ENCODE results near the gene CC2D2A. TPM values are rescaled to one million over a fixed set of nuclear protein-coding genes. Genes with fewer than 3 reads are reported as not detected.

Gene CC2D2A
- total and polyA plus RNA-seq, 2 experiments from 2014 or later: 17.3 to 43.5 TPM

GRCh38 chr4:15427701-15428100 is 42.0 kb upstream of the CC2D2A start, which contains the start of gene C1QTNF7:
Gene C1QTNF7 (plus strand): TSS chr4:15428033. CDS start chr4:15435744, 7,711 bp downstream.
- Histone ChIP-seq H3K9me3 (ENCODE audit: low read depth) (no peaks in the 10 kb centered on the region), H3K4me3 (no peak within 1 kb of the TSS), H3K36me3 (no peaks in the 10 kb centered on the region), H3K27me3 (no peaks in the 10 kb centered on the region), H3K27ac (no peak within 1 kb of the TSS), H3K4me1 (ENCODE audit: low read depth) (peaks cover 20% of the 10 kb centered on the region)
- DNase-seq (ENCODE audit: low read depth in 1 of 2, low spot score in 1 of 2): no peak
- TF ChIP-seq CTCF (IDR thresholded peaks at IDR 0.05; ENCODE audit: low read depth, low read length): no peak

- Histone ChIP-seq H3K9me3 (ENCODE audit: low read depth) (no peaks in the 10 kb centered on the region), H3K27me3 (no peaks in the 10 kb centered on the region), H3K4me3 (no peak overlapping the region), H3K27ac (no peak overlapping the region), H3K4me1 (ENCODE audit: low read depth) (peaks cover 20% of the 10 kb centered on the region), H3K36me3 (no peaks in the 10 kb centered on the region)
- no peak for DNase-seq (ENCODE audit: low read depth in 1 of 2, low spot score in 1 of 2)
- TF ChIP-seq CTCF (IDR thresholded peaks at IDR 0.05; ENCODE audit: low read depth, low read length): no peak
Measured at GRCh38 chr4:15428611-15429010, 41.1 kb upstream of the CC2D2A start.

- DNase-seq (ENCODE audit: low read depth in 1 of 2, low spot score in 1 of 2): peak in 1 of 2 donors; percentile 35
- no peak overlapping the region for H3K4me3 ChIP-seq
- H3K4me1 ChIP-seq (ENCODE audit: low read depth): no peaks in the 10 kb centered on the region
- H3K27ac ChIP-seq: no peak overlapping the region
- H3K27me3 ChIP-seq: no peaks in the 10 kb centered on the region
- H3K36me3 ChIP-seq: no peaks in the 10 kb centered on the region
- TF ChIP-seq CTCF (IDR thresholded peaks at IDR 0.05; ENCODE audit: low read depth, low read length): no peak
- H3K9me3 ChIP-seq (ENCODE audit: low read depth): no peaks in the 10 kb centered on the region
Measured at GRCh38 chr4:15434091-15434490, 35.6 kb upstream of the CC2D2A start.

- Histone ChIP-seq H3K4me3 (no peak overlapping the region), H3K9me3 (ENCODE audit: low read depth) (no peaks in the 10 kb centered on the region), H3K36me3 (no peaks in the 10 kb centered on the region), H3K27me3 (no peaks in the 10 kb centered on the region), H3K4me1 (ENCODE audit: low read depth) (no peaks in the 10 kb centered on the region), H3K27ac (no peak overlapping the region)
- DNase-seq (ENCODE audit: low read depth in 1 of 2, low spot score in 1 of 2): no peak
- TF ChIP-seq CTCF (IDR thresholded peaks at IDR 0.05; ENCODE audit: low read depth, low read length): no peak
Measured at GRCh38 chr4:15434676-15435075, 35.0 kb upstream of the CC2D2A start.

GRCh38 chr4:15436513-15436912 is 33.2 kb upstream of the CC2D2A start:
- no peaks in the 10 kb centered on the region for H3K9me3 ChIP-seq (ENCODE audit: low read depth)
- no peak for TF ChIP-seq CTCF (IDR thresholded peaks at IDR 0.05; ENCODE audit: low read depth, low read length)
- H3K27me3 ChIP-seq: no peaks in the 10 kb centered on the region
- no peak overlapping the region for H3K27ac ChIP-seq
- DNase-seq (ENCODE audit: low read depth in 1 of 2, low spot score in 1 of 2): peak in 1 of 2 donors; percentile 65
- H3K4me3 ChIP-seq: no peak overlapping the region
- H3K4me1 ChIP-seq (ENCODE audit: low read depth): no peaks in the 10 kb centered on the region
- H3K36me3 ChIP-seq: no peaks in the 10 kb centered on the region
